Sigmoid colon (tissue), 7 donors: ENCODE results near the gene TMEM164. TPM values are rescaled to one million over a fixed set of nuclear protein-coding genes. Genes with fewer than 3 reads are reported as not detected.

Experiments used
- DNase-seq: peaks from one replicate; pipeline ENCODE4 v3.0.0-alpha.2; 2019
- H3K27ac ChIP-seq, 4 donors: fragments of 200-600 bp; sonication (generic); one replicate each; pipeline ENCODE4 v1.5.1; 2016 to 2019; ENCODE audit warnings: mild to moderate bottlenecking in 1 of 4
- H3K27me3 ChIP-seq, 3 donors: fragments of 200-600 bp; sonication (generic); one replicate each; pipeline ENCODE4 v1.5.1; 2019; ENCODE audit warnings: mild to moderate bottlenecking in 1 of 3
- H3K36me3 ChIP-seq, 4 donors: fragments of 200-600 bp; sonication (generic); one replicate each; pipeline ENCODE4 v1.5.1; 2016 to 2019
- H3K4me1 ChIP-seq, 4 donors: fragments of 200-600 bp; sonication (generic); one replicate each; pipeline ENCODE4 v1.5.1; 2017 to 2019
- H3K4me3 ChIP-seq, 4 donors: fragments of 200-600 bp; sonication (generic); one replicate each; pipeline ENCODE4 v1.5.1; 2017 to 2019; ENCODE audit warnings: mild to moderate bottlenecking in 2 of 4, moderate library complexity in 1 of 4
- H3K9me3 ChIP-seq, 4 donors: fragments of 200-600 bp in 3 of 4; sonication (generic) in 3 of 4; one replicate each; pipeline versions ENCODE4 v1.5.1 to v1.6.1; 2013 to 2019
- CTCF ChIP-seq, 4 experiments: fragments of 450-650 bp in 3 of 4; fragments of 200-600 bp in 1 of 4; IDR thresholded peaks; one replicate each; pipeline ENCODE4 v1.5.1; 2016 to 2019; ENCODE audit warnings: antibody characterized with exemption in 4 of 4, mild to moderate bottlenecking in 3 of 4, moderate library complexity in 2 of 4
- EP300 ChIP-seq, 4 donors: sonication (generic); formaldehyde crosslinking; IDR thresholded peaks; one replicate each; pipeline ENCODE4 v1.6.1; 2017; ENCODE audit warnings: antibody characterized with exemption in 4 of 4
- POLR2A ChIP-seq, 2 donors: fragments of 450-650 bp; IDR thresholded peaks; one replicate each; pipeline ENCODE4 v1.6.1; 2016; ENCODE audit warnings: antibody characterized with exemption in 2 of 2, mild to moderate bottlenecking in 2 of 2, moderate library complexity in 2 of 2
- POLR2AphosphoS5 ChIP-seq, 4 donors: sonication (generic); formaldehyde crosslinking; IDR thresholded peaks; one replicate each; pipeline ENCODE4 v1.6.1; 2017; ENCODE audit warnings: antibody characterized with exemption in 4 of 4
- WGBS, 2 donors: extraction: QIAGEN DNeasy Blood & Tissue Kit; methylation state at CpG; one replicate each; pipeline ENCODE4 v1.1.7; 2013; 5-methylcytosine and 5-hydroxymethylcytosine counted together
- intact Hi-C: fragments of 100-400 bp; cut with DNase I; formaldehyde crosslinking; loops from one replicate; pipeline ENCODE4 v1.15.1; 2023
- polyA plus RNA-seq, 3 donors: library from polyadenylated mRNA; stranded (reverse); fragments of 200-250 nt; gene quantifications; one replicate each; pipeline ENCODE4 v1.2.3, GENCODE V29; 2013
- total RNA-seq, 4 donors: library from RNA; depleted of rRNA; stranded (reverse); fragments of >200 nt; gene quantifications; one replicate each; pipeline ENCODE4 v1.1.0, GENCODE V29; 2016
- donor health status: healthy with polysubstance abuse.
- donor health status: Bipolar disorder and iron deficiency.
- donor health status: healthy.

The TMEM164 gene
- total and polyA plus RNA-seq, 7 donors: 6.4 to 43.2 (median 12.7) TPM

- no peaks in the 10 kb centered on the region for H3K9me3 ChIP-seq
Measured at GRCh38 chrX:110087485-110088356, 84.8 kb downstream of the TMEM164 start.

DNA sequence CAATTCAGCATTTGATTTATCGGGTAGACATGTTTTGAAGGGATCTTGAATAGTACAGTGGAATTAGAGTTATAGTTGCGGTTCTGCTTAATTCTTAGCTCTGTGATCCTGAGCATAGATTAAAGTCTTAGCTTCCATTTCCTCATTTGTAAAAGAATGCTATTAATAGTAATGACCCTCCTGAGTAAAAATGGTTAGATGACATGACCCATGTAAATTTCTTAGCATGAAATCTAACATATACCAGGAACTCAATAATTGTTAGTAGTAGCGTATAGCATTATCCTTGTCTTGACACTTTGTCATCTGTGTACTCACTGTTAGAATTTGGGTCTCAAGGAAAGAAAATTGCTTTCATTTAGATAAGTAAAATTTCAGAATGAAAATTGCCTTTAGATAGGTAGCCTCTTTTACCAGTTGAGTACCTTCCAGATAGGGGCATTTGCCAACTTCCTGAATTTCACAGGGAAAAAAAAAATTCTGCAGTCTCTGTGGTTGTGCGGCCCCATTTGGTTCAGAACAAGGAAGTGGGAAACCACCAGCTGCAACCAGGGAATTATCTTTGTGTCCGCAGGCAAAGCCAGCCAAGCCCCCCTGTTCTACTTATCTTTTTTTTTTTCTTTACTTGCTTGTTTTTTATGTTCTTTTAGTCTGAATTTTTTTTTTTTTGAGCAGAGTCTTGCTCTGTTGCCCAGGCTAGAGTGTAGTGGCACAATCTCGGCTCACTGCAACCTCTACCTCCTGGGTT, 86.9 kb downstream of the TMEM164 start:
- TF ChIP-seq EP300 (IDR thresholded peaks at IDR 0.05) (no peak), POLR2AphosphoS5 (IDR thresholded peaks at IDR 0.05) (no peak), CTCF (IDR thresholded peaks at IDR 0.05) (no peak), POLR2A (IDR thresholded peaks at IDR 0.05) (no peak)
- Histone ChIP-seq H3K9me3 (no peaks in the 10 kb centered on the region), H3K4me1 (no peaks in the 10 kb centered on the region), H3K36me3 (no peaks in the 10 kb centered on the region), H3K4me3 (no peak overlapping the region), H3K27me3 (no peaks in the 10 kb centered on the region), H3K27ac (no peak overlapping the region)
- 59 to 84% methylated on average over 6 of the region's 6 CpGs for WGBS, 2 donors
- intact Hi-C loops: no loop called here
- no peak for DNase-seq

More at GRCh38 chrX:110087485-110088356, 84.8 kb downstream of the TMEM164 start:
- no peak for TF ChIP-seq EP300 (IDR thresholded peaks at IDR 0.05)
- no peak for TF ChIP-seq POLR2A (IDR thresholded peaks at IDR 0.05)
- TF ChIP-seq CTCF (IDR thresholded peaks at IDR 0.05): no peak
- TF ChIP-seq POLR2AphosphoS5 (IDR thresholded peaks at IDR 0.05): no peak
- H3K27me3 ChIP-seq: no peaks in the 10 kb centered on the region
- intact Hi-C loops: no loop called here
- H3K4me1 ChIP-seq: no peaks in the 10 kb centered on the region
- H3K36me3 ChIP-seq: no peaks in the 10 kb centered on the region
- no peak for DNase-seq
- H3K27ac ChIP-seq: no peak overlapping the region
- H3K4me3 ChIP-seq: no peak overlapping the region
- WGBS, 2 donors: 82 to 84% methylated on average over 4 of the region's 4 CpGs

GRCh38 chrX:110097920-110098319, 95.0 kb downstream of the TMEM164 start:
- Histone ChIP-seq H3K36me3 (no peaks in the 10 kb centered on the region), H3K27ac (no peak overlapping the region), H3K4me1 (no peaks in the 10 kb centered on the region), H3K4me3 (no peak overlapping the region), H3K27me3 (no peaks in the 10 kb centered on the region), H3K9me3 (no peaks in the 10 kb centered on the region)
- intact Hi-C loops: no loop called here
- TF ChIP-seq POLR2A (IDR thresholded peaks at IDR 0.05) (no peak), CTCF (IDR thresholded peaks at IDR 0.05) (no peak), POLR2AphosphoS5 (IDR thresholded peaks at IDR 0.05) (no peak), EP300 (IDR thresholded peaks at IDR 0.05) (no peak)
- no peak for DNase-seq

DNA sequence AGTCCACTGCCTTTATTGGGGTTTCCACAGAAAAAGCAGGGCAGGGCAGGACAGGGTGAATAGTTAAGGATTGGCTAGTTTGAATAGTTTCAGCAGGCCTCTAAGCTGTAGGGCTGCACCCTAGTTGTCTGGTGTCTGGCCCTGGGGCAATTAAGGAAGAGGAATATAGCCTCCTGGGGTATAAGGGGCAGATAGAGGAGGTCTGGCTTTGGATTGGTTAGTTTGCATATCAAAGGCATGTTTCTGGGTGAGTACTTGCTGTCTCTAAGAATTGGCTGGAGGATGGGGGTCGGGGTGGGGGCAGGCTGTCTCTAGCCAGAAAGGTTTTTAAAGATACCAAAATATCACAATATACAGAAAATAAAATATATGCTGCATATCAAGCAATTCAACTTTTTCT, 100.4 kb downstream of the TMEM164 start:
- no peak for DNase-seq
- Histone ChIP-seq H3K4me3 (no peak overlapping the region), H3K36me3 (no peaks in the 10 kb centered on the region), H3K27me3 (no peaks in the 10 kb centered on the region), H3K4me1 (no peaks in the 10 kb centered on the region), H3K27ac (no peak overlapping the region), H3K9me3 (no peaks in the 10 kb centered on the region)
- TF ChIP-seq POLR2A (IDR thresholded peaks at IDR 0.05) (no peak), CTCF (IDR thresholded peaks at IDR 0.05) (no peak), EP300 (IDR thresholded peaks at IDR 0.05) (no peak), POLR2AphosphoS5 (IDR thresholded peaks at IDR 0.05) (no peak)
- 96 to 100% methylated on average over 1 of the region's 1 CpG for WGBS, 2 donors
- intact Hi-C loops: no loop called here
